ENCODE measurements around the gene MEGF6. TPM values are rescaled to one million over a fixed set of nuclear protein-coding genes. Genes with fewer than 3 reads are reported as not detected.

MEGF6 gene
- total RNA-seq, 1 donor, result 102 TPM

- H3K4me3 ChIP-seq (ENCODE audit: low read depth, low read length), result no peak overlapping the region
- no peak for TF ChIP-seq CTCF (IDR thresholded peaks at IDR 0.05; ENCODE audit: insufficient read depth, low read length)
- DNase-seq (ENCODE audit: low read depth), result no peak
Observed at GRCh38 chr1:3481836-3482375, 129.4 kb downstream of the MEGF6 start.

- no peak for DNase-seq (ENCODE audit: low read depth)
- no peak for TF ChIP-seq CTCF (IDR thresholded peaks at IDR 0.05; ENCODE audit: insufficient read depth, low read length)
Observed at GRCh38 chr1:3481046-3481445, 130.3 kb downstream of the MEGF6 start.

GRCh38 chr1:3480369-3480719 is 131.0 kb downstream of the MEGF6 start:
- no peak for TF ChIP-seq CTCF (IDR thresholded peaks at IDR 0.05; ENCODE audit: insufficient read depth, low read length)
- DNase-seq (ENCODE audit: low read depth), result no peak
- H3K4me3 ChIP-seq (ENCODE audit: low read depth, low read length), result no peak overlapping the region

More at GRCh38 chr1:3481046-3481445, 130.3 kb downstream of the MEGF6 start:
- H3K4me3 ChIP-seq (ENCODE audit: low read depth, low read length), result no peak overlapping the region

- no peak for TF ChIP-seq CTCF (IDR thresholded peaks at IDR 0.05; ENCODE audit: insufficient read depth, low read length)
- no peak for DNase-seq (ENCODE audit: low read depth)
- H3K4me3 ChIP-seq (ENCODE audit: low read depth, low read length), result no peak overlapping the region
Observed at GRCh38 chr1:3479511-3480368, 131.6 kb downstream of the MEGF6 start.

GRCh38 chr1:3478187-3478586 is 133.1 kb downstream of the MEGF6 start:
- no peak for TF ChIP-seq CTCF (IDR thresholded peaks at IDR 0.05; ENCODE audit: insufficient read depth, low read length)
- H3K4me3 ChIP-seq (ENCODE audit: low read depth, low read length), result no peak overlapping the region
- no peak for DNase-seq (ENCODE audit: low read depth)

- TF ChIP-seq CTCF (IDR thresholded peaks at IDR 0.05; ENCODE audit: insufficient read depth, low read length), result no peak
- no peak overlapping the region for H3K4me3 ChIP-seq (ENCODE audit: low read depth, low read length)
- DNase-seq (ENCODE audit: low read depth), result no peak
Observed at GRCh38 chr1:3477241-3477995, 133.9 kb downstream of the MEGF6 start.
